Fibroblast of skin of left biceps (primary cell): ENCODE measurements around the gene S100A3.
A peak's percentile ranks its signal among the peaks of the same experiment; 100 is the strongest.
"Not testable (repeated sequence)": the region's sequence is repeated elsewhere in the genome, so short reads cannot be mapped to it uniquely, and the experiment has no call there.

Experiments
- DNase-seq, 2 experiments: peaks; one replicate each; pipeline ENCODE4 v3.0.0-alpha.2; 2013; ENCODE audit warnings: low read depth in 2 of 2

The S100A3 gene

DNA sequence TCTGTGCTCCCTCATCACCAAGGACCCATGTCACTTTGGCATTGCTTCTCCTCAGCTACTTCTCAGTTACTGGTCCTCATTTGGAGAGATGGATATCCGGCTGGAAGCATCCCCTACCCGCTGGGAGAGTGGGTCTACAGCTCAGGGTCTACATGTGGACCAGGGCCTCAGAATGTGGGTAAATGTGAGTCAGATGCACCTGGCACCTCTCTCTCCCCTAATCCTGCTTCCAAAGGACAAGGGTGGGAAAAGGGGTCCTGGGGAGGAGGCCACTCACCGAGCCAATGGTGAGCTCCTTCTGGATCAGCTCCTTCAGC, 14.2 kb downstream of the S100A3 start:
- no peak for DNase-seq

DNA sequence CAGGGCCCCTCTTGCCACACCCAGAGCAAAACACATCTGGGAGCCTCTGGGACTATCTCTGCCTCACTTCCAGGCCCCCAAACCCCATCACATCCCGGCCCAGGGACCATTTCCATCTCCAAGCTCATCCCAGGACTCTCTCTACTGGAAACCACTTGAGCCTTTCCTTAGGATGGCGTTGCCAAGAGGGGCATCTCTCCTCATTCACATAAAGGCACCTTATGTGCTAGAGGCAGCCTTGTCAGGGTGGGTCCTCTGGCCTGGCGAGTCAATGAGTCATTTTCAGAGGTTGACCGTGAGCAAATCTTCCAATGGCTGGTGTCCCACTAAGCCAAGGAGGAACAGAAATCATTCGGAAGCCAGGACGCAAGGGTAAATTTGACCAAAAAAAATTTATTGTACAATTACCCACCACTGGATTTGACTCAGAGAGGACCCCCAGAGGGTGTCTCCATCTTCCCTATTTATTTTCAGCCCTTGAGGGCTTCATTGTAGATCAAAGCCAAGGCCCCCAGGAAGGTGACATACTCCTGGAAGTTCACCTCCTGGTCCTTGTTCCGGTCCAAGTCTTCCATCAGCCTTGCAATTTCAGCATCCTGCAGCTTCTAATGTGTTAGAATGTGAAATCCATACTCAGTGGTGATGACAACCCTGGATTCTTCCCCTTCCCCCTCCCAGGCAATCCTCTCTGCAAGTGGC, 14.7 kb downstream of the S100A3 start:
- no peak for DNase-seq

DNA sequence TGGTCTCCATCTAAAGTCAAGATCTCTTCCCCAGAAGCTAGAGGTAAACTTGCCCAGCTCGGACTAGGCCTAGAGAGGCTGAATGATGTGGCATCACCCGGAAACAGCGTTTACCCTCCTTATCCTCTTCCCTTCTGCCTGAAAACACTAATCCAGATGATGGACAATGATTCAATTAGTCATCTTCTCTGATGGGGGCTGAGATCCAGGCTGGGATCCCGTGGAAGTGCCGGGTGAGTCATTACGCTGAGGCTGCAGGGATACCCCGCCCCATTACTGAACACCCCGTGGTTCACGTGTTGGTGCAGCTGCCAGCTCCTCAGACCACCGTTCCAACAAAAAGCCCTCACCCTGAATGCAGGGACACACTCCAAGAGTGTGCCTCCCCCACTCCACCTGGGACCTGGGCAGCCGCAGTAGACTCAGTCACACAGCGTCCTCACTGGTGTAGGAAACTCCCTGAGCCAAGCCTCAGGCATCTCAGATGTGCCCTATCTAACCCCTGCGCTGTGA, 15.3 kb downstream of the S100A3 start:
- DNase-seq: peak; percentile 76 to 78

DNA sequence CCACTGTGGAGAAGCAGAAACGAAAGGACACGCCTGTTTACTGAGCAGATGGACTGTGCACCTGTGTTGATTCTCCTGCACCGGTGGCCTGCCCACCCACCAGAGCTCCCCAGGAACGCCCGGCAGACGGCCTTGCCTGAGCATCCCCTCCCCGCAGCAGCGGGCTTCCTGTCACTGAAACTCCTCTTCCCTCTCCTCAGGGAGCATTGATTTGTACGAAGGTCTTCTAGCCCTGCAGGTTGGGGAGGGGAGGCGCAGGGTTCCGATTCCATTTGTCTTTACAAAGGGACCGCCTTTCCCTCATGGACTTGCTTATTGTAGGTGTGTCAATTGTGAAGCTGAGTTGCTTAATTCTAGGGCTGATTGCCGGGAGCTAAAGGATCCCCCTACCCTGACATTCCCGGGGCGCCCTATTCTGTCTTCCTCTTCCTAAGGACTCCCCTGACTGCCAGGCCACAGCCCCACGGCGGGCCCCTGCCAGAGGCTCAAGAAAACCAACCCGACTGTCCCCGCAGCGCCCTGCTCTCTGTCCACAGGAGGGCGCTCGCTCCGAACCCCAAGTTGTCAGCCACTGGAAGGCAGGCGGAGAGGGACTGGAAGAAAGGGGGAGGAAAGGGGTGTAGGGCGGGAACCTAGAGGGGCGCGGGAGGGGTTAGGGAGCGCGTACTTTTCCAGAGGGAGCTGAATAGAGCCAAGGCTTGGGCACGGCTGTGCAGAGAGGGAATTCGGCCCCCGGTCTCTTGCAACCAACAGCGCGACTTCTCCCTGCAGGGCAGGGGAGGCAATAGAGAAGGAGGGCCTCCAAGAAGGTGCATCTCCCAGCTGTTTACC, 16.1 kb downstream of the S100A3 start:
- DNase-seq: peak; percentile 70 to 71

DNA sequence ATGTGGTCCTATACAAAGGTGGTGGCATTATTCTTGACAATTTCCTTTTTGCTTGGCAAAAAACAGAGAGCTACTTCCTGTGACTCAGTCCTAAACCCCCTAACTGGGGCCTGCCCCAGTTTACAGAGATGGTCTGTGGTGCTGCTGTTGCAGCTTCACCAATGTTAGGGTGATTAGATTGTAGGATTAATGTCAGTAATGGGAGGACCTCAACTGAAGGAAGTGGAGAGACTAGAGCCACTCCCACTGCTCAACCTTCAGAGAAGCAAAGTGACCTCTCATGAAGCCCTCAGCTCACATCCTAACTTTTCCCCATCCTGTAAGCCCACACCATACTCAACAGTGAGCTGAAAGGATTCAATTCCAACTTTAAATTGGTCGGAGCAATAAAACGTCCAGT, 16.9 kb downstream of the S100A3 start:
- DNase-seq: no peak

DNA sequence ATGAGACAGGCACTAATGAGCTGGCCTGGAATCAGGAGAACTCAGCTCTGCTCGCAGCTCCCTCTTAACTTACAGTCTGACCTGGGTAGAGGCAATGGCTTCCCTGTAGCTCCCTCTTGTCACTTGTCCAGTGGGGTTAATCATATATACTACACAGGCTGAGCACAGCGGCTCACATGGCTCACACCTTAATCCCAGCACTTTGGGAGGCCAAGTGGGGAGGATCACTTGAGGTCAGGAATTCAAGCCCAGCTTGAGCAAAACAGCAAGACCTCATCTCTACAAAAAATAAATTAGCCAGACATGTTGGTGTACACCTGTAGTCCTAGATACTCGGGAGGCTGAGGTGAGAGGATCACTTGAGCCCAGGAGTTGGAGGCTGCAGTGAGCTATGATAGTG, 17.4 kb downstream of the S100A3 start:
- no peak for DNase-seq

DNA sequence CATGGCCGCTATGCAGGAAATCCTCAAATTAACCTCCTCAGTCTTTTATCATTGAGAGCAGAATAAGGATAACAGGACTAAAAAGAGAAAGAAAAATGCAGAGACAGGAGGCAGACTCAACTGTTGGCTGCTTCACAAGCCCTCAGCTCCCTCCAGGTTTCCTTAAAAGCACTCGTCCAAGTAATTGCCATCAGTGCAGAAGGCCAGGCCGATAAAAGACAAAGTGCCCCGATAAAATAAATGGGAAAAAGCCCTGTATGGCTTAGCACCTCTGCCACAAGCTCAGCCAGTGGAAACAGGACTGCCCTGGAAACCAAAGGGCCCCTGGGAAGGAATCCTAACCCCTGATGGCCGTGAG, 21.4 kb downstream of the S100A3 start:
- DNase-seq: no peak

DNA sequence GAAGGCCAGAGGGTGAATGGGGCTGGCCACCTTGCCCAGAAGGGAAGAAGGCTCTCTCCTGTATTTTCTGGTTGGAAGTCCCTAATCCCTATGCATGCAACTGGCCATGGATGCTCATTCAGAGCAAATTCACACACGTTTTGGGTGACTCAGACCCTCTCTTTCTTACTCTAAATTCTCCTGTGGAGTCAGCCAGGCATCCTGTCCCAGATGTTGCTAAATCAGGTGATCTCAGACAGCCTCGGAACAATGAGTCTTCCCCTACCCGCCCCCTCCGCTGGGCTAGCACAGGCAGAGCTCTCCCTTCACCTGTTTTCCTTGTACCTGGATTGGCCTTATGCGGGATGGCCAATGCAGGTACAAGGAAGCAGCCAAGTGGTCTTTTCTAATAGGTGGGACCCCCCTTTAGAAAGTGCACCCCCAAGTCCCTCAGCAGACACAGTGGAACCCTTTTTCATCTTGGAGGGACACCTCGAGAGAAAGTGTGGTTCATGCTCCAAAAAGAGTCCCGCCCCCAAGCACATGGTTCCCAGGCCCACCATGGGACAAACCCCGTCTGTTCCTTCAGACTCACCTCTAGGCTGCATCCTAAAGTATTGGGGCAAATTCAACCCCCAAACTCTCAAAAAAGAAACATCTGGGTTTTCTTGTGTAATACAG, 21.9 kb downstream of the S100A3 start:
- DNase-seq: no peak

DNA sequence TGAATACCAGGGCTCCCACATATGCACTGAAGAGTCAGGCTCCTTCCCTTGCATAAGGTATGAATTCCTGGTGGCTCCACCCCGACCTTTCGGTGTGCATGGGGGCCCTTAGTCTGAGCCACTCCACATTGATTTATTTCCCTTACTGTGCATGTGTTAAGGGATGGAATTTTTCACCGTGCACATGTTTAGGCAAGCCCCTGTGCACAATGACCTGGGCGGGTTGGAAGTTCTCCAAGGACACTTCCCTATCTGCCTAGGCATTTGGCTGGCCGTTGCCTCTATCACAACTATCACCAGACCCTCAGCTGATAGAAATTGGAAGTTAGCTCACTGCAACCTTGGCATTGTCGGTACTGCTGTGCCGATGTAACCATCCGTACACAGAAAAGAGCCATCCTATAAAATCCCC, 22.9 kb downstream of the S100A3 start:
- DNase-seq: no peak

DNA sequence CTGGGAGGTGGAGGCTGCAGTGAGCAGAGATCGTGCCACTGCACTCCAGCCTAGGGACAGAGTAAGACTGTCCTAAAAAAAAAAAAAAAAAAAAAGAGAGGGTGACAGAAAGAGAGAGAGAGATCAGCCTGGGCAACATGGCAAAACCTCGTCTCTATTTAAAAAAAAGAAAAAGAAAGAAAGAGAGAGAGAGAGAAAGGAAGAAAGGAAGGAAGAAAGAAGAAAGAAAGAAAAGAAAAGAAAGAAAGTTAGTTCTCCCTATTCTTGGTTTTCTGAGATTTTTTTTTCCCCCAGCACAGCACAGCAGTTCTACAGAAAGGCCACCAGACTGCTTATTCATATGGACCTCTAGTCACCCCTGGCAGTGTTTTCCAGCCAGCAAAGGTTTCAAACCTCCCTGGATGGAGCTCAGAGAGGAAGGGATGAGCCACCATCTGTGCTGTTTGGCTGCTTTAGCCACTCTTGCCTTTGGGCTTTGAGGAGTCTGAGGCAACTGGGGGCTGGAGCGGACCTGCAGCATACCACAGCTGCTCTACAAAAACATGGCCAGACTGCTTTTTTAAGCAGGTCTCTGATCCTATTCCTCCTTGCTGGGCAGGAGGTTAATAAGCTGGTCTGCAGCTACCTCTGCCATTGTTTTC, 23.9 kb downstream of the S100A3 start:
- DNase-seq: no peak

DNA sequence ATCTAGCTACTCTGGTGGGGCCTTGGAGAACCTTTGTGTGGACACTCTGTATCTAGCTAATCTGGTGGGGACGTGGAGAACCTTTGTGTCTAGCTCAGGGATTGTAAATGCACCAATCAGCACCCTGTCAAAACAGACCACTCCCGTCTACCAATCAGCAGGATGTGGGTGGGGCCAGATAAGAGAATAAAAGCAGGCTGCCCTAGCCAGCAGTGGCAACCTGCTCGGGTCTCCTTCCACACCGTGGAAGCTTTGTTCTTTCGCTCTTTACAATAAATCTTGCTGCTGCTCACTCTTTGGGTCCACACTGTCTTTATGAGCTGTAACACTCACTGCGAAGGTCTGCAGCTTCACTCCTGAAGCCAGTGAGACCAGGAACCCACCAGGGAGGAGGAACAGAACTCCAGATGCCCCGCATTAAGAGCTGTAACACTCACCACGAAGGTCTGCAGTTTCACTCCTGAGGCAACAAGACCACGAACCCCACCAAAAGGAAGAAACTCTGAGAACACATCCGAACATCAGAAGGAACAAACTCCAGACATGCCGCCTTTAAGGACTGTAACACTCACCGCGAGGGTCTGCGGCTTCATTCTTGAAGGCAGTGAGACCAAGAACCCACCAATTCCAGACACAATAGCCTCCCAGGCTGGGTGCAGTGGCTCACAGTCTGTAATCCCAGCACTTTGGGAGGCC, 26.6 kb downstream of the S100A3 start:
- DNase-seq: not testable (repeated sequence)

DNA sequence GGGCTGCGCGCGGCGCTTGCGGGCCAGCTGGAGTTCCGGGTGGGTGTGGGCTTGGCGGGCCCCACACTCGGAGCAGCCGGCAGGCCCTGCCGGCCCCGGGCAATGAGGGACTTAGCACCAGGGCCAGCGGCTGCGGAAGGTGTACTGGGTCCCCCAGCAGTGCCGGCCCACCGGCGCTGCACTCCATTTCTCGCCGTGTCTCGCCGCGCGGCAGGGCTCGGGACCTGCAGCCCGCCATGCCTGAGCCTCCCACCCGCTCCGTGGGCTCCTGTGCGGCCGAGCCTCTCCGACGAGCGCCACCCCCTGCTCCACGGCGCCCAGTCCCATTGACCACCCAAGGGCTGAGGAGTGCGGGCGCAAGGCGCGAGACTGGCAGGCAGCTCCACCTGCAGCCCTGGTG, 27.2 kb downstream of the S100A3 start:
- not testable (repeated sequence) for DNase-seq

DNA sequence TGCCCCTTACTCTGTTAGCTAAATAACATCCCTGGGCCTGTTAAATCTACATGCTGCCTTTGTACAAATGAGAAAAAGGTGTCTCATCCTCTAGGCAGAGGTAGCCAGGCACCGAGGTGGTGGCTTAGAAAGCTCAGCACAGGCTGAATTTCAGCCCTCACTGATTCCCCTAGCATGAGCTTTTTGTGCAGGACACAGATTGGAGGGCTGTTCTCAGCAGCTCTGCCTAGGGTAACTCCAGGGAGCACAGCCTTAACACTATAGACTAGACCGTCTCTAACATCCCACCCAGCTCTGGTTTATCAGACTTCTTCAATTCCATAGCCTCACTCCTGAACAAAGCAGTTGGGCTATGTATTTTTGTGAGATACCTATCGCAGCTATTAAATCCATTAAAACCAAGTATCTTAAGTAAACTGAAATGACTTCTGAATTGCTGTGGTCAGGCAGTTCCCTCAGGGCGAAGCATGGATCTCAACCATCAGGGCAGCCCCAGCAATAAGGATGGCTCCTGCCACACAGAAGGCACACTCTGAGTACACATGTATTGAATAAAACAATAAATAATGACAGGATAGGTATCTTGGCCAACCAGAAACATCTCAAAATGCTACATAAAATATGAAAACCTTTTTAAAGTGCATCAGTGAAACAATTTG, 28.1 kb downstream of the S100A3 start:
- no peak for DNase-seq

DNA sequence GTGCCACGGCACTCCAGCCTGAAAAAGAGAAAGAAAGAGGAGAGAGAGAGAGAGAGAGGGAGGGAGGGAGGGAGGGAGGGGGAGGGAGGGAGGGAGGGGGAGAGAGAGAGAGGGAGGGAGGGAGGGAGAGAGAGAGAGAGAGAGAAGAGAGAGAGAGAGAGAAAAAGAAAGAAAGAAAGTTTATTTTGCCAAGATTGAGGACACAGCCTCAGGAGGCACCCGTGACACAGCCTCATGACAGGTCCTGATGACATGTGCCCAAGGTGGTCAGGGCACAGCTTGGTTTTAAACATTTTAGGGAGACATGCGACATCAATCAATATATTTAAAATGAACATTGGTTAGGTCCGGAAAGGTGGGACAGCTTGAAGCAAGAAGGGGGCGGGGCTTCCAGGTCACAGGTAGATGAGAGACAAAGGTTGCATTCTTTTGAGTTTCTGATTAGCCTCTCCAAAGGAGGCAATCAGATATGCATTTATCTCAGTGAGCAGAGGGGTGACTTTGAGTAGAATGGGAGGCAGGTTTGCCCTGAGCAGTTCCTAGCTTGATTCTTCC, 28.8 kb downstream of the S100A3 start:
- DNase-seq: not testable (repeated sequence)

DNA sequence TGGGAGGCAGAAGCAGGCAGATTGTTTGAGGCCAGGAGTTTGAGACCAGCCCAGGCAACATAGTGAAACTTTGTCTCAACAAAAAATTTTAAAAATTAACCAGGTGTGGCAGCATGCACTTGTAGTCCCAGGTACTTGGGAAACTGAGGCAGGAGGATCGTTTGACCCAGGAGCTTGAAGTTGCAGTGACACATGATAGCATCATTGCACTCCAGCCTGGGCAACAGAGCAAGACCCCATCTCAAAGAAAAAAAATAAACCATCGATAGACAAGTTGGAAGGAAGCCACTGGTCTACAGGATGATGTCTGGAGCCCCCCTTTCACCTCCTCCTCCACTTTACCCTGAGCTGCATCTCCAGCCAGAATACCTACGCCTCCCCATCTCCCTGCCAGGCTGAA, 29.8 kb downstream of the S100A3 start:
- no peak for DNase-seq

DNA sequence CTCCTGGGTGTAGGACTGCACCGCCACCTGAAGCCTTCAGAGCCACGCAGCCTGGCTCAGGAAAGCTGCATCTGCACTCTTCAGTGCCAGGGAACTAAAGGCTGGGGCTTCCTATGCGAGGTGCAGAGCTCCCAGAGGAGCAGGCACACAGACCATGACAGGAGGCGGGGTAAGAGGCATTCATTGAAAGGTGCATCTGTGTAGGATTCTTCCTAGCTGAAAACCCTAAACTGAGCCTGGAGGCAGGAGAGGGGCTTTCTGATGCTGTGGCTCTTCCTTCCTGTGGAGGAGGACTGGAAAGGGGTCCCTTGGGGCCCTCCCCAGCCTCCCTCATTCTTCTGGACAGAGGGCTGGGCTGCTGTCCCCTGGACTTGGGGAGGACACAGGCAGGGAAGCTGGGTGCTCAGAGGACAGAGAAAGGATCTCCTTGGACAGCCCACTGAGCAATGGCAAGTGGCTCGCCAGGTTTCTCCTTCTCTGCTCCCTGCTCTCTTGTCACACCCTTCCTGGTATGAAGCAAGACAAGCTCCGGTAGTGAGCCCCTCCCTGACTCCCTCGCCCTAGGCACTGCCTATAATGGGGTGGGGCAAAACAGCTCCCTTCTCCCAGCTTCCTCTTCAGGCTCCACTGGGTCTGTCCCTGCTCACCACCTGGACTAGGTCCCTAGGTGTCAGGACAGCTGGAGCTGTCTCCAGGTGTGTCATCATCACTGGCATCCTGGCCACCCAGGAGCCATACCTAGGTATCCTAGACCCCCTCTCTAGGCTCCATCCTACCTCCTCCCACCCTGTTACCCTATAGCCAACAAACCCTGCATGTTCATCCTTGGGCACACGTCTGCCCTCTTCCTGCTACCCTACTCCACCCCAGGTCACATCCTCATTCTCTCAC, 33.3 kb downstream of the S100A3 start:
- no peak for DNase-seq

DNA sequence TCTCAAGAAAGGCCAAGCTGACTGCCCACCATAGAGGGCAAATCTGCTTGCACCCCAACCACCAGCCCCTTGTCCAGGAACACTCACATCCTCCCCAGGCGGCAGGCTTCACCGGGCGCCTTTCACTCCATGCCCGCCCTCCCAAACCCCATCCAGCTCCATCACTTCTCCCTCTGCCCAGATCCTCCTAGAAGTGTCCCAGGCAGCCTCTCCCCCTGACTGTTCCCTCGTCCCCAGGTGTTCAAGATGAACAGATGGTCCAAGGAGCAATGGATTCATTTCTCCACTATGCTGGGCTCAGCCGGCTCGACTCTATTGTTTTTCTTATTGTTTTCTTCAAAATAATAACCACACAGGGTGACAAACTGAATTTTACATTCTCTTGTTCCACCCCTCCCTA, 35.4 kb downstream of the S100A3 start:
- no peak for DNase-seq

DNA sequence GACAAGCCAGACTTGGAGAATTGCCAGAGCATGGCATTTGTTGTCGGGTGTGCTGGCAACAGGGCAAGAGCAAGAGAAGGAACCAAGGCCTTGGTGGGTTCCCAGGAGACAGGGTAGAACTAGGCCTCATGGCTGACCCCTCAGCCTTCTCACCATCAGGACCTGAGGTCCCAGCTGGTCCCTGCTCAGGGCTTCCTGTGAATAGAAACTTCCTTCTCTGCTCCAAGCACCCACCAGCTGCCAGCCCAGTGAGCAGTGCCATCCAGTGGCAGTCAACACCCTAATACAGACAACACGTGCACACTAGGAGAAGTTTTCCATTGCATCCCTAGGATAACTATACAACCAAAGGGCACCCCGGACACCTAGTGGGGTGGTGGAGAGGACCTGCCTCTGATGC, 36.0 kb downstream of the S100A3 start:
- DNase-seq: no peak

DNA sequence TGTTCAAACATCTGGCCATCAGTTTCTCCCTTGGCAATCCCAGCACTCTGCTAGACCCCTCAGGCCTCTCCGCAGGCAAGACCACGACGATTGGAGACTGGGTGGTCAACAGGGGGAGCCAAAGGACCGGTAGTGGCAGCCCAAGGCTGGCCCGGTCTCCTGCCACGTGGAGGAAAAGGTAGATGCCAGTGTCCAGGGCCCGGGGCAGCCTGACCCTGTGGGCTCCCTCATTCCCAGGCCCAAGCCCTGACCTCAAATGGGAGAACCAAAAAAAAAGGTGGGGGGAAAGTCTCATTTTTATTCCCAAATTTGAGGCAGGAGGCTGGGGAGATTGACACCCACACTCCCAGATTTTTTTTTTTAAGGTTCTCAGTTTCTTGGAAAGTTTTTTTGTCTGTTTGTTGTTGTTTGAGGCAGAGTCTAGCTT, 38.1 kb downstream of the S100A3 start:
- DNase-seq: peak in 1 of 2 experiments; percentile 36
